ENCODE data around the gene CRYBG1. TPM values are rescaled to one million over a fixed set of nuclear protein-coding genes. Genes with fewer than 3 reads are reported as not detected.
"Not testable (repeated sequence)": the region's sequence is repeated elsewhere in the genome, so short reads cannot be mapped to it uniquely, and the experiment has no call there.

CRYBG1 gene
- total RNA-seq, 4 donors from 2014 or later = 54.5 to 66.4 (median 59.8) TPM

GRCh38 chr6:106572875-106573585, 212.5 kb downstream of the CRYBG1 start:
- H3K36me3 ChIP-seq = peaks cover 0 to 41% (median 0%) of the 10 kb centered on the region in 3 donors
- no peak overlapping the region for H3K27ac ChIP-seq
- no peaks in the 10 kb centered on the region for H3K4me1 ChIP-seq
- no peak for DNase-seq
- no peak overlapping the region for H3K4me3 ChIP-seq
- no peaks in the 10 kb centered on the region for H3K27me3 ChIP-seq
- TF ChIP-seq CTCF (IDR thresholded peaks at IDR 0.05) = no peak
- TF ChIP-seq POLR2A (IDR thresholded peaks at IDR 0.05) = no peak
- no peaks in the 10 kb centered on the region for H3K9me3 ChIP-seq

GRCh38 chr6:106574741-106575458, 214.4 kb downstream of the CRYBG1 start:
- Histone ChIP-seq H3K4me3 (no peak overlapping the region), H3K9me3 (no peaks in the 10 kb centered on the region), H3K27me3 (no peaks in the 10 kb centered on the region), H3K4me1 (no peaks in the 10 kb centered on the region), H3K36me3 (peaks cover 0 to 28% (median 0%) of the 10 kb centered on the region in 3 donors), H3K27ac (no peak overlapping the region)
- no peak for DNase-seq
- no peak for TF ChIP-seq CTCF (IDR thresholded peaks at IDR 0.05)
- no peak for TF ChIP-seq POLR2A (IDR thresholded peaks at IDR 0.05)

- TF ChIP-seq POLR2A (IDR thresholded peaks at IDR 0.05) = no peak
- no peak for TF ChIP-seq CTCF (IDR thresholded peaks at IDR 0.05)
- Histone ChIP-seq H3K4me3 (no peak overlapping the region), H3K4me1 (no peaks in the 10 kb centered on the region), H3K27me3 (no peaks in the 10 kb centered on the region), H3K36me3 (peaks cover 0 to 24% (median 0%) of the 10 kb centered on the region in 3 donors), H3K9me3 (no peaks in the 10 kb centered on the region), H3K27ac (no peak overlapping the region)
- no peak for DNase-seq
Measured at GRCh38 chr6:106579281-106579680, 218.8 kb downstream of the CRYBG1 start.

GRCh38 chr6:106581468-106581867, 221.0 kb downstream of the CRYBG1 start:
- Histone ChIP-seq H3K27ac (no peak overlapping the region), H3K27me3 (no peaks in the 10 kb centered on the region), H3K36me3 (peaks cover 0 to 21% (median 0%) of the 10 kb centered on the region in 3 donors), H3K9me3 (no peaks in the 10 kb centered on the region), H3K4me3 (no peak overlapping the region), H3K4me1 (no peaks in the 10 kb centered on the region)
- DNase-seq = no peak
- TF ChIP-seq CTCF (IDR thresholded peaks at IDR 0.05) = no peak
- no peak for TF ChIP-seq POLR2A (IDR thresholded peaks at IDR 0.05)

GRCh38 chr6:106586815-106587415, 226.4 kb downstream of the CRYBG1 start:
- TF ChIP-seq CTCF (IDR thresholded peaks at IDR 0.05) = no peak
- TF ChIP-seq POLR2A (IDR thresholded peaks at IDR 0.05) = no peak
- Histone ChIP-seq H3K4me1 (no peaks in the 10 kb centered on the region), H3K9me3 (no peaks in the 10 kb centered on the region), H3K4me3 (no peak overlapping the region), H3K36me3 (peaks cover 0 to 35% (median 0%) of the 10 kb centered on the region in 3 donors), H3K27ac (no peak overlapping the region), H3K27me3 (no peaks in the 10 kb centered on the region)
- no peak for DNase-seq

GRCh38 chr6:106588937-106589336, 228.4 kb downstream of the CRYBG1 start:
- not testable (repeated sequence) for H3K4me3 ChIP-seq, H3K4me1 ChIP-seq, DNase-seq, H3K27ac ChIP-seq, H3K27me3 ChIP-seq, H3K9me3 ChIP-seq
- H3K36me3 ChIP-seq = peaks cover 0 to 25% (median 0%) of the 10 kb centered on the region in 3 donors
